ENCODE measurements around the gene SLC24A4. TPM values are rescaled to one million over a fixed set of nuclear protein-coding genes. Genes with fewer than 3 reads are reported as not detected.

Gene SLC24A4
- total RNA-seq, 1 donor from 2014 or later, result 0.26 TPM

DNA sequence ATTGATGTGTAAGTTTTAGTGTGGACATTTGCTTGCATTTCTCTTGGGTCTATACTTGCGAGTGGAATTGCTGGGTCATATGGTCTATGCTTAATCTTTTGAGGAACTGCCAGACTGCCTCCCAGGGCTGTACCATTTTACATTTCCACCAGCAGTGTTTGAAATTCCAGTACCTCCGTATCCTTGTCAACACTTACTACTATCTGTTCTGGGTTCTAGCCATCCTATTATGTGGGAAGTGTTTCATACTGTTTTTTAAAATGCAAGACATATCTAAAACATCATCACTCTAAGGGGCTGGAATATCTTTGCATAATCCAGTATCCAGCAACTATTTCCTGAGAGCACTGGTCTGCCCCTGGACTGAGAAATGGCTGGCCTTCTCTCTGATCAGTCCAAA, 110.4 kb downstream of the SLC24A4 start:
- Mint-ChIP-seq H3K27me3 (ENCODE audit: low read depth) (no peaks in the 10 kb centered on the region), H3K4me1 (no peaks in the 10 kb centered on the region), H3K4me3 (no peak overlapping the region), H3K36me3 (ENCODE audit: low read depth) (no peaks in the 10 kb centered on the region), H3K27ac (ENCODE audit: unreplicated experiment) (no peak overlapping the region), H3K9me3 (peaks cover 2% of the 10 kb centered on the region)
- no peak for DNase-seq (ENCODE audit: low read depth, low spot score)
- TF ChIP-seq, protein P1, sequence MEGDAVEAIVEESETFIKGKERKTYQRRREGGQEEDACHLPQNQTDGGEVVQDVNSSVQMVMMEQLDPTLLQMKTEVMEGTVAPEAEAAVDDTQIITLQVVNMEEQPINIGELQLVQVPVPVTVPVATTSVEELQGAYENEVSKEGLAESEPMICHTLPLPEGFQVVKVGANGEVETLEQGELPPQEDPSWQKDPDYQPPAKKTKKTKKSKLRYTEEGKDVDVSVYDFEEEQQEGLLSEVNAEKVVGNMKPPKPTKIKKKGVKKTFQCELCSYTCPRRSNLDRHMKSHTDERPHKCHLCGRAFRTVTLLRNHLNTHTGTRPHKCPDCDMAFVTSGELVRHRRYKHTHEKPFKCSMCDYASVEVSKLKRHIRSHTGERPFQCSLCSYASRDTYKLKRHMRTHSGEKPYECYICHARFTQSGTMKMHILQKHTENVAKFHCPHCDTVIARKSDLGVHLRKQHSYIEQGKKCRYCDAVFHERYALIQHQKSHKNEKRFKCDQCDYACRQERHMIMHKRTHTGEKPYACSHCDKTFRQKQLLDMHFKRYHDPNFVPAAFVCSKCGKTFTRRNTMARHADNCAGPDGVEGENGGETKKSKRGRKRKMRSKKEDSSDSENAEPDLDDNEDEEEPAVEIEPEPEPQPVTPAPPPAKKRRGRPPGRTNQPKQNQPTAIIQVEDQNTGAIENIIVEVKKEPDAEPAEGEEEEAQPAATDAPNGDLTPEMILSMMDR (conservative IDR thresholded peaks at IDR 0.05), result no peak

DNA sequence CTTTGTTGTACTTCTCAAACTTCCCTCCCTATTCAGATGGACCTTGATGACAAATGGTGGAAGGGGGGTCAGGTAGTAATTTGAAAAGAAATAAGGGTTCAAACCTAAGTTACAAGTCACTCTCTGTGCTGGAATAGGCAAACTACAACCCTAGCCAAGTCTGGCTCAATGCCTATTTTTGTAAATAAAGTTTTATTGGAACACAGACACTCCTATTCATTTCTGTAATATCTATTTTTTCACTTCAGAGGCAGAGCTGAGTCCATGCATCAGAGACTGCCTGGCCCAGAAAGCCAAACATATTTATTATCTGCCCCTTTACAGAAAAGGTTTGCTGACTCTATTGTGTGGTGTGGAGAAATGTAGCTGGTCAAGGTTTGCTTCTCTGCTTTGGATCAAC, 112.2 kb downstream of the SLC24A4 start:
- H3K36me3 Mint-ChIP-seq (ENCODE audit: low read depth), result no peaks in the 10 kb centered on the region
- H3K27me3 Mint-ChIP-seq (ENCODE audit: low read depth), result no peaks in the 10 kb centered on the region
- H3K4me1 Mint-ChIP-seq, result no peaks in the 10 kb centered on the region
- no peak for DNase-seq (ENCODE audit: low read depth, low spot score)
- TF ChIP-seq, protein P1 (conservative IDR thresholded peaks at IDR 0.05), result no peak
- H3K27ac Mint-ChIP-seq (ENCODE audit: unreplicated experiment), result no peak overlapping the region
- no peak overlapping the region for H3K4me3 Mint-ChIP-seq
- H3K9me3 Mint-ChIP-seq, result peaks cover 2% of the 10 kb centered on the region

DNA sequence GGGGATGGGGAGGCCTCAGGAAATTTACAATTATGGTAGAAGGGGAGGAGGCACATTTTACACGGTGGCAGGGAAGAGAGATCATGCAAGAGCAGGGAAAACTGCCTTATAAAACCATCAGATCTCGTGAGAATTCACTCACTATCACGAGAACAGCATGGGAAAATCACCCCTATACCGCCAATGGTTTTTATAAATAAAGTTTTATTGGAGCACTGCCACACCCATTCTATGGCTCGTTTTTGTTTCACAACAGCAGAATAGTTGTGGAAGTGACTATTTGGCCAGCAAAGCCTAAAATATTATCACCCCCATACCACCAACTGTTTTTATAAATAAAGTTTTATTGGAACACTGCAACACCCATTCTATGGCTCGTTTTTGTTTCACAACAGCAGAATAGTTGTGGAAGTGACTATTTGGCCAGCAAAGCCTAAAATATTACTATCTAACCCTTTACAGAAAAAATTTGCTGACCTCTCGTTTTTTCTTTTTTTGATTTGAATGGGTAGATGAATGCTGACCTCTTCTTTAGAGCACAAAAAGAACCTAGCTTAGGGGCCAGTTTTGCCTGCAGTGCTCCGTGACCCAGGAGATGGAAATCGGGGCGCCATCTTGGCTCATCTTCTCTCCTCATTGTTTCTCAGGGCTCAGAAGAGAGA, 113.3 kb downstream of the SLC24A4 start:
- no peak overlapping the region for H3K27ac Mint-ChIP-seq (ENCODE audit: unreplicated experiment)
- no peaks in the 10 kb centered on the region for H3K27me3 Mint-ChIP-seq (ENCODE audit: low read depth)
- H3K36me3 Mint-ChIP-seq (ENCODE audit: low read depth), result no peaks in the 10 kb centered on the region
- peaks cover 2% of the 10 kb centered on the region for H3K9me3 Mint-ChIP-seq
- no peak for DNase-seq (ENCODE audit: low read depth, low spot score)
- H3K4me1 Mint-ChIP-seq, result no peaks in the 10 kb centered on the region
- TF ChIP-seq, protein P1 (conservative IDR thresholded peaks at IDR 0.05), result no peak
- no peak overlapping the region for H3K4me3 Mint-ChIP-seq

DNA sequence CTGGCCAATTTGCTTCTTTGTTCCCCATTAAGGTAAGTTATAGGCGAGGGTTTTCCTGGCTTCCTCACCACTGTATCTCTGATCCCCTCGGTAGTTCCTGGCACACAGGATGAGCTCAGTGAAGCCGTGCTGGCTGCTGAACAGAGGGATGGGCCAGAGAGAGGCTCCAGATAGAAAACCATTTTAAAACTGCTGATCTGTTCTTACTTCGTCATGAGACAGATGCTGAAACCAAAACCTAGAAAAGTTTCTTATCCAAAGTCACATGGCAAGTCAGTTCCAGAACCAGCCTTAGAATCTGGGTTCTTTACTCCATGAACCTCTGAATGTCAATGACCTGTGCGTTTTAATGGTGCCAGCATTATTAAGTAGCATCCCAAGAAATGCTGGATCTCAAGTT, 114.3 kb downstream of the SLC24A4 start:
- H3K4me3 Mint-ChIP-seq, result no peak overlapping the region
- no peaks in the 10 kb centered on the region for H3K4me1 Mint-ChIP-seq
- DNase-seq (ENCODE audit: low read depth, low spot score), result no peak
- peaks cover 2% of the 10 kb centered on the region for H3K9me3 Mint-ChIP-seq
- TF ChIP-seq, protein P1 (conservative IDR thresholded peaks at IDR 0.05), result no peak
- H3K27ac Mint-ChIP-seq (ENCODE audit: unreplicated experiment), result no peak overlapping the region
- no peaks in the 10 kb centered on the region for H3K27me3 Mint-ChIP-seq (ENCODE audit: low read depth)
- no peaks in the 10 kb centered on the region for H3K36me3 Mint-ChIP-seq (ENCODE audit: low read depth)

DNA sequence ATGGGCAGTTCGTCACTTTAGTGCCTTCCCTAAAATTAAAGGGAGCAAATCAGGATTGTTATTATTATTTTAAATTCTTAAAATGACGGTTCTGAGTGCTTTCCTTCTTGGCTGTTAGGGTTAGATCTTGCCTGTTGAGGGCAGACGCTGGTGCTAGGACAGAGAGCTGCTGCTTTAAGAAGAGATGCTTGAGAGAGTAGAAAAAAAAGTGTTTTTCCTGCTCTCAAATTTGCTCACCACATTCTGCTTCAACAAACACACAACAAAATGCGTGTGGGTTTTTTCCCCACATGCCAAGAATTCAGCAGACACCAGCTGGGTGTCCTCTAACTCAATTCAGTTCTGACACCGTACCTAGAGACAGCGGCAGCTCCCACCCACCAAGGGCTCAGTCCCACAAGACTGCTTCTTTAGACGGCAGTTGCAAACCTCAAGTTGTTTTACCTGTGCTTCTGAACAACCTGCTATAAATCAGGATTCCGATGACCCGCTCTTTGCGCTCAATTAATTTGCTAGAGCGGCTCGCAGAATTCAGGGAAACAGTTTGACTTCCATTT, 114.8 kb downstream of the SLC24A4 start:
- Mint-ChIP-seq H3K27ac (ENCODE audit: unreplicated experiment) (no peak overlapping the region), H3K4me3 (no peak overlapping the region), H3K36me3 (ENCODE audit: low read depth) (no peaks in the 10 kb centered on the region), H3K4me1 (no peaks in the 10 kb centered on the region), H3K9me3 (peaks cover 2% of the 10 kb centered on the region), H3K27me3 (ENCODE audit: low read depth) (no peaks in the 10 kb centered on the region)
- TF ChIP-seq, protein P1 (conservative IDR thresholded peaks at IDR 0.05), result no peak
- DNase-seq (ENCODE audit: low read depth, low spot score), result no peak
